Measurements from ENCODE around the gene PTPRCAP.
"Not testable (repeated sequence)": the region's sequence is repeated elsewhere in the genome, so short reads cannot be mapped to it uniquely, and the experiment has no call there.

Gene PTPRCAP, protein sequence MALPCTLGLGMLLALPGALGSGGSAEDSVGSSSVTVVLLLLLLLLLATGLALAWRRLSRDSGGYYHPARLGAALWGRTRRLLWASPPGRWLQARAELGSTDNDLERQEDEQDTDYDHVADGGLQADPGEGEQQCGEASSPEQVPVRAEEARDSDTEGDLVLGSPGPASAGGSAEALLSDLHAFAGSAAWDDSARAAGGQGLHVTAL

DNA sequence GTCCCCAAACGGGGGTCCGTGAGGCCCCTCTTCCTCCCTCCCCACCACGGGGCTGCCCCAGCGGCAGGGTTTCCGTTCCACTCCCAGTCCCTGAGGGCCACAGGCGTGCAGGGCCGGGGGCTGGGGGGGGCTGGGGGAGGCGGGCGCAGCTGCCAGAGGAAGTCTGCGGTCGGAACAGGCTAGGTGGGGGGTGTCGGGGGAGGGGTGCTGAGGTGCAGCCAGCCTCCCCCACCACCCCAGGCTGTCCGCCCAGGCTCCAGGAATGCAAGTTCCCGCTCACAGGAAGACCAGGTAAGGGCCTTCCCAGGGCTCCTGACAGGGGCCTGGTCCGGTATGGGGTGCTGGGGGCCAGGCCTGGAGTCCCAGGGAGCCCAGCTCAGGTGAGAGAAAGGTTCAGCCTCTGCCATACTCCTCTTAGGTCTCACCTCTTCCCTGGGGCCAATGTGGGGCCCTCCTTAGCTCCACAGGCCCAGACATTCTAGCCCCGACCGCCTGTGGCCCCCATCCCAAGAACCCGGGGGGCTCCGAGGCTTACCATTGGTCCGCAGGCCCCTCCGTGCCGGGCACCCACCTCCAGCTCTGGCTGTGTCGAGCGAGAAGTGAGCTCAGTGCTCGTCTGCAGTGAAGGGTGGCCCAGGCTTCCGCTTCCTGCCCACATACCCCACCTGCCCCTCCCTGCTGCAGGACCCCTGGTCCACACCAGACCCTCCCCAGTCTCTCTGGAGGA is at the start of gene PTPRCAP:
Gene PTPRCAP (minus strand): TSS at position 601 of the 727 bp plus-strand sequence. CDS start 63 bp downstream, at position 538.
- TF ChIP-seq, protein P1, sequence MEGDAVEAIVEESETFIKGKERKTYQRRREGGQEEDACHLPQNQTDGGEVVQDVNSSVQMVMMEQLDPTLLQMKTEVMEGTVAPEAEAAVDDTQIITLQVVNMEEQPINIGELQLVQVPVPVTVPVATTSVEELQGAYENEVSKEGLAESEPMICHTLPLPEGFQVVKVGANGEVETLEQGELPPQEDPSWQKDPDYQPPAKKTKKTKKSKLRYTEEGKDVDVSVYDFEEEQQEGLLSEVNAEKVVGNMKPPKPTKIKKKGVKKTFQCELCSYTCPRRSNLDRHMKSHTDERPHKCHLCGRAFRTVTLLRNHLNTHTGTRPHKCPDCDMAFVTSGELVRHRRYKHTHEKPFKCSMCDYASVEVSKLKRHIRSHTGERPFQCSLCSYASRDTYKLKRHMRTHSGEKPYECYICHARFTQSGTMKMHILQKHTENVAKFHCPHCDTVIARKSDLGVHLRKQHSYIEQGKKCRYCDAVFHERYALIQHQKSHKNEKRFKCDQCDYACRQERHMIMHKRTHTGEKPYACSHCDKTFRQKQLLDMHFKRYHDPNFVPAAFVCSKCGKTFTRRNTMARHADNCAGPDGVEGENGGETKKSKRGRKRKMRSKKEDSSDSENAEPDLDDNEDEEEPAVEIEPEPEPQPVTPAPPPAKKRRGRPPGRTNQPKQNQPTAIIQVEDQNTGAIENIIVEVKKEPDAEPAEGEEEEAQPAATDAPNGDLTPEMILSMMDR (conservative IDR thresholded peaks at IDR 0.05; ENCODE audit: low read depth, low read length), result no peak
- H3K4me3 ChIP-seq (ENCODE audit: low read length), result no peak within 1 kb of the TSS
- DNase-seq (ENCODE audit: low read depth), result no peak

DNA sequence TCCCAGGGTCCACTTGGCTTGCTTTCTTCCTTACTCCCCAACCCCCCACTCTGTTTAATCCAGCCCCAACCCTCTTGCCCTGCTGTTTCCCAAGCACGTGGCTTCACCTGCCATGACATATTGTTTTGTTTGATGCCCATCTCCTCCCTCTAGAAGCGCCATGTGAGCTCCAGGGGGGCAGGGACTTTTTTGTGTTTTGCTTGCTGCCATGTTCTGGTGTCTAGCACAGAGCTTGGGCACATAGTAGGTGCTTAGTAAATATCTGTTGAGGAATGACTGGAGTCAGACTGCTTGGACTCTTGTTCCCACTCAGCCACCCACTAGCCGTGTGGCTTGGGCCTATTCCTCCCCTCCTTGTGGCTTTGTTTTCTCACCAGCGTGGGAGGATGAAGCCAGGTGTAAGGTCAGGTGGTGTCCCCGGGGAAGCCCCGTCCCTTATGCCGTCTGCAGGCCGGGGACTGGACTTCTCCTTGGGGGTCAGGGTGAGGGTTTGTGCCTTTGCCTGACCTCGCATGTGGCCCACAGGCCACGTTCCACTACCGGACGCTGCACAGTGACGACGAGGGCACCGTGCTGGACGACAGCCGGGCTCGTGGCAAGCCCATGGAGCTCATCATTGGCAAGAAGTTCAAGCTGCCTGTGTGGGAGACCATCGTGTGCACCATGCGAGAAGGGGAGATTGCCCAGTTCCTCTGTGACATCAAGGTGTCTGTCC is 49.2 kb upstream of the PTPRCAP start:
- no peak overlapping the region for H3K4me3 ChIP-seq (ENCODE audit: low read length)
- TF ChIP-seq, protein P1 (conservative IDR thresholded peaks at IDR 0.05; ENCODE audit: low read depth, low read length), result no peak
- DNase-seq (ENCODE audit: low read depth), result no peak

- not testable (repeated sequence) for DNase-seq (ENCODE audit: low read depth); H3K4me3 ChIP-seq (ENCODE audit: low read length)
Measured at GRCh38 chr11:67485873-67486361, 48.4 kb upstream of the PTPRCAP start.

GRCh38 chr11:67484847-67485311 is 47.4 kb upstream of the PTPRCAP start:
- no peak for DNase-seq (ENCODE audit: low read depth)
- TF ChIP-seq, protein P1 (conservative IDR thresholded peaks at IDR 0.05; ENCODE audit: low read depth, low read length), result no peak
- H3K4me3 ChIP-seq (ENCODE audit: low read length), result no peak overlapping the region

DNA sequence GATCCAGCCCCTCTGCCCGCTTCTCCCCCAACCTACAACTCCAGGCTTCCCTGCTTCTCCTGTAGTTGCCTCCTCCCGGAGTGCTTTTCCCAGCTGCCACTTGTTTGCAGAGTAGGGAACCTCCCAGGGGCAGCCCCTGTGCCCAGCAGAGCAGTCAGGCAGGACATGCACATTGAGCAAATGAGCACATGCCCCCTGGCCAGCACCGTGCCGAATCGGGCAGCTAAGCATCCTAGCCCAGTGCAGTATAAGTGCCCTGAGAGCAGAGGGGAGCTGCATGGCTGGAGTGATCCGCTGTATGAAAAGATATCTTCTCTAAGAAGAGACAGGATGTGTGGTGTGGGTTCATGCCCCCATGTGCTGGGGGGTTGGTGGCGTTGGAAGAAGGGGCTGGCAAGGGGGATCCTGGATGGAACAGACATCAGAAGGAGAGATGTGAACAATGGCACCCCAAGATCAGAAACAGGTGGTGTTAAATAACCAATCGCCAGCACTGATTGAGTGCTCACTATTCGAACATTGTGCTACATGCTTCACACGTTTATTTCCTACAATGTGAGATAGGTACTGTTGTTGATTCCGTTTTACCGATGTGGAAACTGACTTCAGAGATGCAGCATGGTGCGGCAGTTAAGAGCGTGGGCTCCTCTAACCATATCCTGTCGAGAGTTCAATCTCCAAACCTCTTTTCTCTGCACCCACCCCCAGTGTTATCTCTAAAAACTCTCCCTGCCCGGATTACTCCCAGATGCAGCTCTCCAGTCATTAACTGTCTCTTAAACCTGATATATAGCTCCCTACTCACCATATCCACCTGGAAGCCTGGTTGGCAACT is 46.6 kb upstream of the PTPRCAP start:
- DNase-seq (ENCODE audit: low read depth), result no peak
- no peak overlapping the region for H3K4me3 ChIP-seq (ENCODE audit: low read length)
- TF ChIP-seq, protein P1 (conservative IDR thresholded peaks at IDR 0.05; ENCODE audit: low read depth, low read length), result no peak

GRCh38 chr11:67482827-67483798 is 45.6 kb upstream of the PTPRCAP start, which contains the start of gene AIP:
TSS of gene AIP (plus strand) at chr11:67483026. CDS start at chr11:67483159, 133 bp downstream.
- peak within 1 kb of the TSS; percentile 66 for H3K4me3 ChIP-seq (ENCODE audit: low read length)
- TF ChIP-seq, protein P1 (conservative IDR thresholded peaks at IDR 0.05; ENCODE audit: low read depth, low read length), result peak; percentile 6
- peak; percentile 90 for DNase-seq (ENCODE audit: low read depth)
